GM18511 (cell line): Measurements from ENCODE around the gene OTOP2.
"Not testable (repeated sequence)": the region's sequence is repeated elsewhere in the genome, so short reads cannot be mapped to it uniquely, and the experiment has no call there.

Source experiments
- ATAC-seq: cut with Tn5 transposase; IDR thresholded peaks from one replicate; pipeline ENCODE4 v1.9.1; 2021; ENCODE audit warnings: mild to moderate bottlenecking, moderate library complexity; ENCODE audit not compliant: unreplicated experiment

Gene OTOP2

DNA sequence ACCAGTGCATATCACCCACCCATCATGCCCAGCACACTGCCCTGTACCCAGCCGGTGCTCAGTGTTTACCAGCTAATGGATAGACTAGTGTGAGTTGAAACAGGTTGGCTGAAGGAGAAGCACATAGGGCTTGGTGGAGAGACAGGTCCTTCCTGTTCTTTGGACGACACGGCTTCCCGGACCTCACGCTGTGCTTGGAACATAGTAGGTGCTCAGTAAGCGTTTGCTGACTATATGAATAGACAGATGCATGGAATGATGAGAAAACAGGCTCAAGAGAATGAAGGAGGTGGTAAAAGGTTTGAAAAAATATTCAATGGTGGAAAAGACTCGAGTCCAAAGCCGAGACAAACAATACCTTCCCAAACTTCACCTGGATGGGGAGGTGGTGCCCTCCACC lies 23.9 kb upstream of the OTOP2 start:
- ATAC-seq: no peak

DNA sequence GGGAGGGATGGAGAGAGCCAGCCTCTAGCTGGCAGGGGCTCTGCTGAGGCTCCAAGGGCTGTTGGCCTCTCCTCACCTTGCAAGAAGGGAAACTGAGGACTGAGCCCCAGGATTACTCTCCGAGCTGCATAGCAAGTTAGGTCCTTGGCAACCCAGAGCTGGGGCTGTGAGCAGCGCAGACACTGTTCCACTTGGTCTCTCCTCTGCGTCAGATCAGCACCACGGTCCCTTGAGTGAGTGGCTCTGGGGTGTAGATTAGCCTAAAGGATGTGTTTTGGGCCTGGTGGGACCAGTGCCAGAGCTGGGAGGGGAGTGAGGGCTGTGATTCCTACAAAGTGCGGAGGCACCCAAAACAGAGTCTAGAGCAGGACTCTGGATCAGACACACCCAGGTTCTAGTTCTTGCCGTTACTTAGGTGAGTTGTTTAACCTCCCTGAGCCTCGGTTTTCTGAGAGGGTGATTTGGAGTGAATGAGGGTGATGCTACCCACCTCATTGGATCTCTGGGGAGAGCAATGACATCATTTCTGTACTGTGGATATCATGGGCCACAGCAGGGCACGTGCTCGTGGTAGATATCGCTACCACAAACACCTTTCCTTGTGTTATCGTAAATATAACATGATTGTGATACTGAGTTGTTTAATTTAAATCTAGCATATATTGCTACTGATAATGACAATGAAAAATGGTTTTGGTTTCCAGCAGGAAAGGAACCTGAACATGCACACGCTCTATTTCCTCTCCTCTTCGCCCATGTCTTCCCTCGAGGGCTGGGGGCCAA lies 22.5 kb upstream of the OTOP2 start:
- no peak for ATAC-seq

DNA sequence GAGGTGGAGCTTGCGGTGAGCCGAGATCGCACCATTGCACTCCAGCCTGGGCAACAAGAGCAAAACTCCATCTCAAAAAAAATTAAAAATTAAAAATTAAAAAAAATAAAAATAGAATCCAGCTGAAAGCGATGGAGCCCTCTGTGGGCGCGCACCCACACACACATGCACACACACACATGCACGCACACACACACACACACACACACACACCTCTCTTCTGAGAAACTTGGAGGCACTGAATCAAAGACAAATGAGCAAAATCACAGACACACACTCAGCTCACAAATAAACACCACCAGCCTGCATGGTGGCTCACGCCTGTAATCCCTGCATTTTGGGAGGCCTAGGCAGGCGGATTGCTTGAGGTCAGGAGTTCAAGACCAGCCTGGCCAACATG lies 21.0 kb upstream of the OTOP2 start:
- ATAC-seq: no peak

DNA sequence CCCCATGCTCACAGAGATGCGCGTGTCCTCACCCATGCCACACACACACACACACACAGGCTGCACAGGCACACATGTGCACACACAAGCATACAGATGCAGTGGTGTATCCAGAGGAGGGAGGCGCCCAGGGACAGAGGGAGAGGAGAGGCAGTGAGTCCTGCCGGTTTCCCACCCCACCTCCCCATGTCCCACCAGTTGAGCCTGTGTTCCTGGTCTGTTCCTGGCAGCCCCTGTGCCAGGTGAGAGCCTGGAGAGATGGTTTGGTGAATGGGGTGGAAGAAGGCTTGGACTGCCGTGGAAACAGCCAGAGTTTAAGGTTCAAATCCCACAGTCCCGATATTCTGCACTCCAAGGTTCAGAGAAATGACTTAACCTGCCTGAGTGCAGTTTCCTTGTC lies 20.4 kb upstream of the OTOP2 start:
- ATAC-seq: no peak

DNA sequence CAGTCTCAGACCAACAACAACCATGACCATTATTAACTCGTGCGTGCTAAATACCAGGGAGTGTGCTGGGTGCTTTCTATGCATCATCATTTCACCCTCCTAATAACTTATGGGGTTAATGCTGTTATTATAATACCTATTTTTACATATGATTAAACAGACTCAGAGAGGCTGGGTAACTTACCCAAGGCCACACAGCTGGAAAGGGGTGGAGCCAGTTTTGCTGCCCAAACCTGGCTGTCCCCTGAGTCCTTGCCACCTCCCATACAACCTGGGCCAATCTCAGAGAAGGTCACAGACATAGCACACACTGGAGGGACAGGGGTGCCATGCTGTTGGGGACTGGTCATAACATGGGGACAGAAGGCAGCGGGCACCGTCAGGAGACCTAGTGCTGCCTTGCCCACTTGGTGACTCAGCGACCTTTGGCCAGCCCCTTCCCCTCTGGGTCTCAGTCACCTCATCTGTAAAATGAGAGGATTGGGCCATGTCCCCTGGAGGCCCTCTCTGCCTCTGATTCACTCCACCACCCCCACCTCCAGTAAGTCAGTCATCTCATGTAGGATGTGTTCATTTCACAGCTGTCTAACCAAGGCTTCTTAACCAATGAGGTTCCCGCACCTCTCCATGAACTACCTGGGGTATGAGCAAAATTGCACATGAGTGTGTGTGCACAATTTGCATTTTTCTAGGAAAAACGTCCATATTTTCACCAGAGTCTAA lies 19.2 kb upstream of the OTOP2 start:
- ATAC-seq: no peak

DNA sequence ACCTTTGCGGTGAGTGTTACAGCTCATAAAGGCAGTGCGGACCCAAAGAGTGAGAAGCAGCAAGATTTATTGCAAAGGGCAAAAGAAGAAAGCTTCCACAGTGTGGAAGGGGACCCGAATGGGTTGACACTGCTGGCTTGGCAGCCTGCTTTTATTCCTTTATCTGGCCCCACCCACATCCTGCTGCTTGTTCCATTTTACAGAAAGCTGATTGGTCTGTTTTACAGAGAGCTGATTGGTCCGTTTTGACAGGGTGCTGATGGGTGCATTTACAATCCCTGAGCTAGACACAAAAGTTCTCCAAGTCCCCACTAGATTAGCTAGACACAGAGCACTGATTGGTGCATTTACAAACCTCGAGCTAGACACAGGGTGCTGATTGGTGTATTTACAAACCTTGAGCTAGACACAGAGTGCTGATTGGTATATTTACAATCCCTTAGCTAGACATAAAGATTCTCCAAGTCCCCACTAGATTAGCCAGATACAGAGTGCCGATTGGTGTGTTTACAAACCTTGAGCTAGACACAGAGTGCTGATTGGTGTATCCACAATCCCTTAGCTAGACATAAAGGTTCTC lies 17.8 kb upstream of the OTOP2 start:
- not testable (repeated sequence) for ATAC-seq

DNA sequence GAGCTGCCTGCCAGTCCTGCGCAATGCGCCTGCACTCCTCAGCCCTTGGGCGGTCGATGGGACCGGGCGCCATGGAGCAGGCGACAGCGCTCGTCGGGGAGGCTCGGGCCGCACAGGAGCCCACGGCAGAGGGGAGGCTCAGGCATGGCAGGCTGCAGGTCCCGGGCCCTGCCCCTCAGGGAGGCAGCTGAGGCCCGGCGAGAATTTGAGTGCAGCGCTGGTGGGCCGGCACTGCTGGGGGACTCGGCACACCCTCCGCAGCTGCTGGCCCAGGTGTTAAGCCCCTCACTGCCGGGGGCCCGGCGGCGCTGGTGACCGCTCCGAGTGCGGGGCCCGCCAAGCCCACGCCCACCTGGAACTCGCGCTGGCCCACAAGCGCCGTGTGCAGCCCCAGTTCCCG lies 17.1 kb upstream of the OTOP2 start:
- no peak for ATAC-seq

DNA sequence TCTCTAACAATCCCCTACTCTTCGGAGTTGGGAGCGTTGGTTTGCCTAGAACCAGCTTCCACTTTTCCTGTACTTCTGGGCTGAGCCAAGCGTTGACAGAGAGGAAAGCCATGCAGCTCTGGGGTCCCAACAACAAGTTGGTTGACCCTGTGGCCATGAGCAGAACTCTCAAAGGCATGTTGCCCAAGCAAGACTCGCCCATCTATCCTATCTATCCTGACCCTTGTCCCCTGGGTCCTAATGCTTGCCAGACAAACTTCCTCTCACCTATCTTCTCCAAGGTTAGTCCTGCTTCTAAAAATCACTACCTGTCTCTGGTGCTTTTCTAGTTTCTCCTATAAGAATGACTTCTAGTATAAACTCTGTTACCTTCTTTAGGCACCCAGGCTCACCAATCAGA lies 15.0 kb upstream of the OTOP2 start:
- not testable (repeated sequence) for ATAC-seq

DNA sequence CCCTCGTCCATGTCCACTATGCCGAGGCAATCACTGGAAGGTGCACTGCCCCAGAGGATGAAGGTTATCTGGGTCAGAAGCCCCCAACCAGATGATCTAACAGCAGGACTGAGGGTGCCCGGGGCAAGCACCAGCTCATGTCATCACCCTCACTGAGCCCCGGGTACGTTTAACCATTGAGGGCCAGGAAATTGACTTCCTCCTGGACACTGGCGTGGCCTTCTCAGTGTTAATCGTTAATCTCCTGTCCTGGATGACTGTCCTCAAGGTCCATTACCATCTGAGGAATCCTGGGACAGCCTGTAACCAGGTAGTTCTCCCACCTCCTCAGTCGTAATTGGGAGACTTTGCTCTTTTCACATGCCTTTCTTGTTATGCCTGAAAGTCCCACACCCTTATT lies 12.7 kb upstream of the OTOP2 start:
- not testable (repeated sequence) for ATAC-seq

DNA sequence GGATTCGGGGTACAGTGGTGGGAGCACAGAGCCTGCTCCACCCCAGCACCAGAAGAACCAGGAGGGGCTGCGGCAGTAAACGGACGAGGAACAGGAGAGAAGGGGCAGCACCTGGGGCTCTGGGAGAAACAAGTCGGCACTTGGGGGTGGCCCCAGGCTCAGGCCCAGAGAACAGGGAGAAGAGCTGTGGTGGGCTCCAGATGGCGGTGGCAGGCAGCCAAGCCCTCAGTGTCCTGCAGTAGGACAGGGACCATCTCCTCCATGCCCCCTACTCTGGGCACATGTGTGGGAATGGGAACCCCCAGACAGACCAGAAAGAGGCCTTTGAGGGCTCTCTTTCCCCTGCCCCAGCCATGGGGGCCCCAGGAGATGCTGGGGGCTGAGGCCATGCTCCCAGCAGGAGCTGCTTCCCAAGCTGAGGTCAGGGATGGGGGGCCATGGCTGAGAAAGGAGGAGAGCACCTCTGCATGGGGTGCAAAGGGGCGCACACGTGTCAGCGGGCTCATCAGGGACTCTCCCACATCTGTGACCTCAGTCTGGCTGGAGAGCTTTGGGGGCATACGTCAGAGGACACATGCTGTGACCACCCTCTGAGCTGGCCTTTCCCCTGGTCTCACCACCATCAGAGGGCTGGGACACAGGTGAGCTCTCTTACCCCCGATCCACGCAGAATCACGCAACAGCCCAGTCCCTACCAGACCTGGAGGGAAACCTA lies 7.8 kb upstream of the OTOP2 start:
- ATAC-seq: no peak

DNA sequence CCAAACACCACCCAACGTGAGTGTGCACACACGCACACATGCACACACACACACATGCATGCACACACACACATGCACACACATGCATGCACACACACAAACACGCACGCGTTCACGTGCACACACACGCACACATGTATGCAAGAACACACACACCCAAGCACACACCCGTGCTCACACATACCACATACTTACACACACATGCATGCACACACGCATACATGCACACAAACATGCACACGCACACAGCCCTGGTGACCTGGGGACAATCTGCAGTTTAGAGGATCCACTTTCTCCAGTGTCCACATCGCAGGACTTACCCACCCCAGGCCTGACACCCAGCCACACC lies 7.2 kb upstream of the OTOP2 start:
- ATAC-seq: no peak

DNA sequence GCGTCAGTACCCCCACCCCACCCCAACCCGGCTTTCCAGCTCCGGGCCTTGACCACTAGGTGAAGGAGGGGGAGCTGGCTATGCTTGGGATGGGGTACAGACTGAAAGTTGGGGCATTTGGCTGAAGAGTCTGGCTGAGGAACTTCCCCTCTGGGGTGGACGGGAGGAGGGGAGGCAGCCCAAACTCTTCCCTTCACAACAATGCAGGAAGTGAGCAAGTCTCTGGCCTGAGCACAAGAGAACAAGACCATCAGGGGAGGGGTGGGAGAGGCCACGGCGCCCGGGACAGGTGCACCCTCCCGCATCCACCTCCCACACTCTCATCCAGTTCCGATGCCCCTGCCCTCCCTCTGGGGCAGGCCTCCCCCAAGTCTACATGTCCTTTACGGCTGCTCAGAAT lies 6.6 kb upstream of the OTOP2 start:
- no peak for ATAC-seq

DNA sequence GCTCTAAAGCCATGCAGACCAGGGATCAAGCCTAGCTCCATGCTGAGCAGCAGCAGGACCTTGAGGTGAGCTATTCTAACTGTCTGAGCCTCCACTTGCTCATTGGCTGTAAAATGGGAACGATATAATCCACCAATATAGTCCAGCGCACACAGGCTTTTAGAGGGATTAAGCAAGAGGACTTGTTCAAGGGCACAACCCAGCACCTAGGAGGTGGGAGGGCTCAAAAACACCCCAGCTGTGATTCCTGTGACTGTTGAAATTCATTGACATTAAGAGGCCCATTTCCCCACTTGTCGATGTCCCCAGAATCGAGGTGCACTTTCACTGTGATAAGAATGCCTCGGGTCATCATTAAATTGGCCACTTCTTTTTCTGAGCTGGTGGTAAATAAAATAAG lies 5.2 kb upstream of the OTOP2 start:
- ATAC-seq: no peak

DNA sequence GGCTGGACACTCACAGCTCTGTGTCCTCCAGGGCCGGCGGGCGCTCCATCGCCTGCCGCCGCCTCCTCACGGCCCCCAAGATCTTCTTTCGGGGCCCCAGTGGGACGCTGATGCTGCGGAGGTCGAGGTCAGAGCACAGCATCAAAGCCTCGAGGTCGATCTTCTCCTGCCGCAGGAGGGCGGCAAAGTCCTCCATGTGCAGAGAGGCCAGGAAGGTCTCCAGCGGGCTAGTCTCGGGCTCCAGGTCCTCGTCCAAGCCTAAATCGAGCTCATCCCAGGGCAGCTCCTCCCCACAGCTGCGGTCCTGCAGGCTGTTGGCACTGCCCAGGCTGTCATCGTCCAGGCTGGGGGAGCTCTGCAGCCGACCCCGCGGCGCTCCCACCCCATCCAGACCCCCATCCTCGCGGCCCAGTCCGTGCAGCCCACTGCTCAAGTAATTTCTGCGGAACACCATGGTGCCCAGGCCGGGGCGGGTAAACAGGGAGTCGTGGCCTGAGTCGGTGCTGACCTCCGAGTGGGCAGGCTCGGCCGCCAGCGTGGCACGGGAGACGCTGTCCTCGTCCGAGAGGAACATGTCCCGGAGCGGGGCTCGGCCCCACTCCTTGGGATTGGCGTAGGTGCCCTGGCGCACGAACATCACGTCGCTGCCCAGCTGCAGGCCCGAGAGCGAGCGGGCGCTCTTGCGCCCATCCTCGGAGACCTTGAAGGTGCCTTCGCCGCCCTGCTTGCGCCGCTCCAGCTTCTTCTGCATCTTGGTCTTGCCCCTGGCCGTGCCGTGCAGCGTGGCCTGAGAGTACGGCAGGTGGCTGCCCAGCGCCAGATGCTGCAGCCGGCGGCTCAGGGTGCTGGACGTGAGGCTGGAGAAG lies 4.4 kb upstream of the OTOP2 start:
- ATAC-seq: no peak

DNA sequence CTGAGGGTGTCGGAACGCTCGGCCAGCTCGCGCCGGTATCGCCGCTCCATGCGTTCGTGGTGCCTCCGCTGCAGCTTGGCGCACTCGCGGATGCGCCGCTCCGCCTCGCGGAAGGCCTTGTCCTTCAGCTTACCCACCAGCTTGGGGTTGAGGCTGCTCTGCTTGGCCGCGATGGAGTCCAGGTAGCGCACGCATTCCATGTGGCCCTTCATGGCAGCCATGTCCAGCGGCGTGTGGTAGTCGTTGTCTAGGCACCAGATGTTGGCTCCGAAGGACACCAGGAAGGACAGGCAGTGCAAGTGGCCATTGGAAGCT lies 3.8 kb upstream of the OTOP2 start:
- no peak for ATAC-seq

DNA sequence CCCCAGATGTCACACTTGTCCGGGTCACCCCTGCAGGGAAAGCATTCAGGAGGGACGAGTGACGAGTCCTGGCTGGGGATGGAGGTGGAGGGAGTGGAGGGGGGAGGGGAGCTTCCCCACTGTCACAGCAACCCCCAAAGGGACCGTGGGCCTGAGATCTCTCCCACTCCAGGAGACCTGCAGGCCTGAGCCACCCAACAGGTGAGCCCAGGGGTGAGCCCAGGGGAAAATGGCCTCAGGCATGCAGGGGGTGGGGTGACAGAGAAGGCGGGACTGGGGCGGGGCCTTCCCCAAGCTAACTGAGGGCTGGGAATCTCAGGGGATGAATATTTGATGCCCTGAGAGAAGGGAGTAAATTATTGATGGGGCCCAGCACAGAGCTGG lies 3.4 kb upstream of the OTOP2 start:
- ATAC-seq: no peak

DNA sequence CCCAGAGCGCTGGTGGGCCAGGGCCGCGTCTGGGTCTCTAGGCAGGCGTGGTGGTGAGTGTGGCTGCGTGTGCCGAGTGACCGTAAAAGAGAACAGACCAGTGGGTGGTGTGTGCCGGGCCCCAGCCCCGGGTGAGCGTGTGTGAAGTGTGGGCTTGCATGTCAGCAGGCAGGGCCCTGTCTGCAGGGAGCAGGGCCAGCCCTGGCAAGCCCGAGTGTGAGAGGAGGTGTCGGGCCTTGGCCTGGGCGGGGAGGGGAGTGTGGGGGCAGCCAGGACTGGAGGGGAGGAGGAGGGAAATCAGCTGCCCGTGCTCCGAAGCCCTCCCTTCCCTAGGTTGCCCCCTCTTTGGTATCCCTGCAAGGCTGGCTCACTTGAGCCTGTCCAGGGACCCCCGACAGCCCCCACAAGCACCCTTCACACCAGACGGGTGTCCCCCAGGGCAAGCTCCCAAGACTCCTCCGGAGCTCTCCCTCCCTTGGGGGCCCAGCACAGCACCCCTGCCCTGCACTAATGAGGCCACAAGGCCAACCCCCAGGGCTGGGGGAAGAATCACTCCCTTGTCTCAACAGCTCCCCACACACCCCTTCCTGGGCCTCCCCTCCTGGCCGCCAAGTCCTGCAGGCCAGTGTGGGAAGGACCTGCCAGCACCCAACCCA lies 2.9 kb upstream of the OTOP2 start:
- no peak for ATAC-seq

DNA sequence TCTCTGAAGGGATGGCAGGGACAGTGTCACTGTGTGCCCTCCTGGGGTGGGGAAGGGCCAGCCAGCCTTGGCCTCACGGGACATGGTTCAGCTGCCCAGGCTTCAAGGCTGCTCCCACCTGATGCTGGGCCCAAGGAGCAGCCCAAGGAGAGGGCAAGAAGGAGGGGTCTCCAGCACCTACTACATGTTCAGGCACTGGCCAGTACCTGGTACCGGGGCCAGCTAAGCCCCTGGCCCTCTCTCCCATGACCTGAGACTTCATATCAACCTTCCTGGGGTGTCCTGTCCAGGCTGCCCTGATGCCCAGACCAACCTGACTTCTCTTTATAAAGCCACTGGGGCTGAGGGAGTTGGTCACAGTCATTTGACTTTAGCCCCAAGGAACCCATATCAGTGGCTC lies 2.3 kb upstream of the OTOP2 start:
- no peak for ATAC-seq

DNA sequence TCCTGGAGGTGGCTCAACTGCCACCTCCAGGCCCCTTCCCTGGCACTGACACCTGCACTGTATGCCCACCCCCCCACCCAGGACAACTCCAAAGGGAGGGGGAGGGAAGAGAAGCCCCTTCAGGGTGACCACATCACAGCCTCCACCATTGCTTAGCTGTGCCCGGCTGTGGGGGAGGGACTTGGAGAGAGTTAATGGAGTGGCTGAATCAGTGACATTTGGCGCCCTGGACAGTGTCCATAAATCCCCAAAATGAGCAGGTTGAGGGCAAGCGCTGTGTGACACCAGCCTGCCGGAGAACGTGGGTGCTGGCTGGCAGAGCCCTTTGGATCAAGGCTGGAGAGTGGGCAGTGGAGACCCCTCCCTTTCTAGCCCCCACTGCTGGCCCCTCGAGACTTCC lies 1.9 kb upstream of the OTOP2 start:
- no peak for ATAC-seq

DNA sequence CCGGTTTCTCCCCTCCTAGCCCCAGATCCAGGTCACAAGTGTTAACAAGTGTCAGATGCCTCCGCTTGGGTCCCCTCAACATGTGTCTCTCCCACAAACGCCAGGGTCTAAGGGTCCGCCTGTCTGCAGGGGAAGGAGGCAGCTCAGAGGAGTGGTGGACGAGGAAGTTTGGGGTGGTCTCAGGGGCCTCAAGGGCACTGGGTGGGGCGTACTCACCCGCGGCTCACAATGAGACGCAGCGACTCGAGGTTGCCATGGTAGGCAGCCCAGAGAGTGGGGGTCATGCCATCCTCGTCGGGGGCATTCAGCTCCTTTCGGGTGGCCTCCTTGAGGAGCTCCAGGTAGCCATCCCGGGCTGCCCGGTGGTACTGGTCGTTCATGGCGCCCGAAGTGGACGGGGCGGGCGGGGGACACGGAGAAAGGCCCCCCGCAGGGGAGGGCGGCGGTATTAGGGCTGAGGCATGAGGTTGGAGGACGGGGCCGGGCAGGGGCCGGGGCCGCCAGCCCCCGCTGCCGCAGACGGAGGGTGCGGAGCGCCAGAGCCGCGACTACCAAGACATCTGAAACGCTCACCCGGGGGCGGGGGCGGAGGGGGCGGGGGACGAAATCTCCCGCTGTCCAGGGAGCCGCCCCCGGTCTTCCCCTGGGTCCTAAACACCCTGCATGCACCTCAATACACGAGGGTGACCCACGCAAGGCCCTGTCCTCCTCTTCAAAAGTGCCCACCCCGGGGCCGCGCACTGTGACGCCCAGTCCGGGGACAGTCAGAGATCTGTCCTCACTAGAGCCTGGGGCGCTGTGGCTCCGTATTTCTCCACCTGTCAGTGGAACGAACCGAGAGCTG lies 1.2 kb upstream of the OTOP2 start, which contains the start of gene USH1G:
USH1G (minus strand) TSS at position 562 of the 844 bp plus-strand sequence; CDS start at position 380, 182 bp downstream.
- ATAC-seq: no peak
